HG03575 (cell line): Measurements from ENCODE around the gene CCL3.
"Not testable (repeated sequence)": the region's sequence is repeated elsewhere in the genome, so short reads cannot be mapped to it uniquely, and the experiment has no call there.

Experiments used
- ATAC-seq: cut with Tn5 transposase; IDR thresholded peaks from one replicate; pipeline ENCODE4 v1.9.1; 2021; ENCODE audit not compliant: unreplicated experiment, insufficient number of reproducible peaks, low FRiP score; ENCODE audit errors: extremely low read depth

The CCL3 gene

DNA sequence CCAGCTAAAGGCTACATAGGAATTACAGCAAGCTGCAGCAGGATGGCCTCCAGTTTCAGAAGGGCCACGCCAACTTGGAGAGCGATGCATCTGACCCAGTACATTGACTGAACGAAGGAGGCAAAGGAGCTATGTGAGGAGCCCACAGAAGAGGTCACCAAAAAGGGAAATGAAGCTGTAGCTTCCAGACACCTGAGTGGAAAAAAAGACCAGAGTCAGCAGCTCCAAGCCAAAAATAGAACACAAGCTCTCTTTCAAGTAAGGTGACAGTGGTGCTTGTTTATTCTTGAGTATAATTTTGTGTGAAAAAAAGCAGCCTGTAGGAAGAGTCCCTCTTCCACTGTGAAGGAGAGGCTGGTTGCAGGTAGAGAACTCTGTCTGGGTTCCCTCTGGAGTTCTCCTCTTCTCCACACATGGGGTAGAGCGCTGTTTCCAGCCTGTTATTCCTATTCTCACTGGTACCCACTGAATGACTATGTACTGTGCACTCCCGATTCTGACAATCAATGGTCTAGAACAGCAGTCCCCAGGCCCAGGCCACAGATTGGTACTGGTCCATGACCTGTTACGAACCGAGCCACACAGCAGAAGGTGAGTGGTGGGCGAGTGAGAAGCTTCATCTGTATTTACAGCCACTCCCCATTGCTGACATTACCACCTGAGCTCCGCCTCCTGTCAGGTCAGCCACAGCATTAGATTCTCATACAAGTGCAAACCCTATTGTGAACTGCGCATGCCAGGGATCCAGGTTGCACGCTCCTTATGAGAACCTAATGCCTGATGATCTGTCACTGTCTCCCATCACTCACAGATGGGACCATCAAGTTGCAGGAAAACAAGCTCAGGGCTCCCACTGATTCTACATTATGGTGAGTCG, 28.8 kb upstream of the CCL3 start:
- ATAC-seq, result no peak

- no peak for ATAC-seq
These were observed 27.8 kb upstream of the CCL3 start for GRCh38 chr17:36117505-36118382.

GRCh38 chr17:36115649-36115977, 25.7 kb upstream of the CCL3 start:
- not testable (repeated sequence) for ATAC-seq

DNA sequence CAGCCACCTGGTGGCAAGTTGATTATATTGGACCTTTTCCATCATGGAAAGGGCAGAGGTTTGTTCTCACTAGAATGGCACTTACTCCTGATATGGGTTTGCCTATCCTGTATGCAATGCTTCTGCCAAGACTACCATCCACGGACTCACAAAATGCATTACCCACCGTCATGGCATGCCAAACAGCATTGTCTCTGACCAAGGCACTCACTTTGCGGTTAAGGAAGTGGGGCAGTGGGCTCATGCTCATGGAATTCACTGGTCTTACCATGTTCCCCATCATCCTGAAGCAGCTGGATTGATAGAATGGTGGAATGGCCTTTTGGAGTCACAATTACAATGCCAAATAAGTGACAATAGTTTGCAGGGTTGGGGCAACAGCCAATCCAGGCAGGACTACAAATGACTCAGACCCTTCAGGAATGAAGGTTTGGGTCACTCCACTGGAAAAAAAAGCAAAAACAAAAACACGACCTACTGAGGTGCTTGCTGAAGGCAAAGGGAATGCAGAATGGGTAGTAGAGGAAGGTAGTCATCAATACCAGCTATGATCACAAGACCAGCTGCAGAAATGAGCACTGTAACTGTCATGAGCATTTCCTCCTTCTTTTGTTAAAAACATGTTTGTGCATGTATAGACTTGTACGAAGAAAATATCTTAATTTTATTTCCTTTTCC, 25.2 kb upstream of the CCL3 start:
- not testable (repeated sequence) for ATAC-seq

DNA sequence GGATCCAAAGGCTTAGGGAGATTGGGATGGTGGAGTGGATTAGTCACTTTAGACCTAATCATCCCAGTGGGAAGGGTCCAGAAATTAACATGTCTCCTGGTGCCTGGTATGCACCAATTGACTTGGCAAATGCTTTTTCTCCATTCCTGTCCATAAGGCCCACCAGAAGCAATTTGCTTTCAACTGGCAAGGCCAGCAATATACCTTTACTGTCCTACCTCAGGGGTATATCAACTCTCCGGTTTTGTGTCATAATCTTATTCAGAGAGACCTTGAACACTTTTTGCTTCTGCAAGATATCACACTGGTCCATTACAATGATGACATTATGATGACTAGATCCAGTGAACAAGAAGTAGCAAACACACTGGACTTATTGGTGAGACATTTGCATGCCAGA, 23.2 kb upstream of the CCL3 start:
- ATAC-seq, result not testable (repeated sequence)

- ATAC-seq, result no peak
These were observed 22.6 kb upstream of the CCL3 start for GRCh38 chr17:36112572-36112971.

GRCh38 chr17:36111068-36111490, 21.1 kb upstream of the CCL3 start:
- ATAC-seq, result no peak

DNA sequence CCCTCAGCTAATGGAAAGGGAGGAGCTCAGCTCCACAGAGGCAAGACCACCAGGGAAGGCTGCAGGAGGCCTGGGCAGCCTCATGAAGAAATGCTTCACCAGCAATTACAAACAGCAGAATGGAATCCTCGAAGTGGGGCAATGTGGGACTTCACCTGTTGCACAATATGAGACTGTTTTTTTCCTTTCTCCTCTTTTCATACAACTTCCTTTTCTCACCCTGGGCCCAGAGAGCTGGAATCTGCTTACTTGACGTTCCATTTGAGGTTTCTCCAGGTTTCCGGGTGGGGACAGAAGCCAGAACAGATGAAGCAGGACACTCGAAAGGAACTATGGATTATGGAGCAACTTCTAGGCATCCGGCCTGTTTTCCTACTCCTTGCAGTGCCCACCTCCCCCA, 18.3 kb upstream of the CCL3 start:
- not testable (repeated sequence) for ATAC-seq

DNA sequence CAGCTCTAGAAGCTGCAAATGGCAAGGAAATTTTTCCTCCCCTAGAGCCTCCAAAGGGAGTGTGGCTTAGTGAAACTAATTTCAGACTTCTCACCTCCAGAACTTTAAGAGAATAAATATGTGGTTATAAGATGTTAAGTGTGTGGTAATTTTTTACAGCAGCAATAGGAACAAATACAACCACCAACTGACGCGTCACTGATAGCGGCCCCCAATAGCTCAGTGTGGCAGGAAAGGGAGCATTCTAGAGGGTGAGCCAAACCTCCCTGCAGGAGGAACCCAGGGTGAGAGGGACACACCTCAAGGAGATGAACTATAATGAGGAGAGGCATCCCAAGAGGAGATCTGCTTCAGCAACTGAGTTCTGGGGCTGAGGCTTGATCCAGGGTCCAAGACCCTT, 17.7 kb upstream of the CCL3 start:
- ATAC-seq, result no peak

DNA sequence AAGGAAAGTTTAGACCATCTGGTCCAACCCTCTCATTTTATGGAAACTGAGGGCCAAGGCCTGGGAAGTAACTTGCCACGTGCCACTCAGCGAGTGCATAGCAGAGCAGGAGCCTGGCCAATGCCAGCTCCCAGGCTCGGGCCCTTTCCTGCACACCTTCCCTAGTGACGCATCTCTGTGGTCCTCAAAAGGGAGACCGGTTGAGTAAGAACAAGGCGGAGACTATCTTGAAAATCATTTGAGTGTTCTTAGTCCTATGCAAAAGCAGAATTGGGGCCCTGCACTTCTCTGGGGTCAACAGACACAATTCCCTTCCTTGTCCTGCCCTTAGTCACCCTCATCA, 16.5 kb upstream of the CCL3 start:
- ATAC-seq, result no peak

- ATAC-seq, result no peak
These were observed 16.0 kb upstream of the CCL3 start for GRCh38 chr17:36105781-36106492.

GRCh38 chr17:36104701-36105181, 14.8 kb upstream of the CCL3 start:
- no peak for ATAC-seq

- ATAC-seq, result not testable (repeated sequence)
These were observed 14.3 kb upstream of the CCL3 start for GRCh38 chr17:36104246-36104645.

- not testable (repeated sequence) for ATAC-seq
These were observed 13.5 kb upstream of the CCL3 start, which contains the start of gene CCL4 for GRCh38 chr17:36103401-36103975. Gene CCL4, plus strand, starts transcription at chr17:36103827. Its CDS starts 79 bp downstream, at chr17:36103906.

- not testable (repeated sequence) for ATAC-seq
These were observed 9.1 kb upstream of the CCL3 start for GRCh38 chr17:36099004-36099403.

DNA sequence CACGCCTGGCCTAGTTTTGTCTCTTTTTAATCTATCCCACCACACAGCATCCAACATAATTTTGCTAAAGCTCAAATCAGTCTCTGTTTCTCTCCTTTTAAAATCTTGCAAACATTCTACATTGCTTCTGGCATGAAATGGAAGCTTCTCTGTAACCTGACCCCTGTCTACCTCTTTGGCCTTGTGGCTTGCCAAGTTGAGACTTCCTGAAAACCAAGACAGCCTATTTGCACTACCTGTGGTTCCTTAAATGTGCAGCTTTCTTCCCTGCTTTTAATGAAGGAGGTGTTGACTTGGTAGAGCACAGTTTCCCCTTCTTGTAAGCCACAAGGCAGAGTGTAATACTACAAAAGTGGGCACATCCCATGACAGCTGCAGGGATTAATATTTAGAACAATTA, 6.0 kb upstream of the CCL3 start:
- ATAC-seq, result no peak

- ATAC-seq, result no peak
These were observed 4.8 kb upstream of the CCL3 start for GRCh38 chr17:36094746-36095145.

DNA sequence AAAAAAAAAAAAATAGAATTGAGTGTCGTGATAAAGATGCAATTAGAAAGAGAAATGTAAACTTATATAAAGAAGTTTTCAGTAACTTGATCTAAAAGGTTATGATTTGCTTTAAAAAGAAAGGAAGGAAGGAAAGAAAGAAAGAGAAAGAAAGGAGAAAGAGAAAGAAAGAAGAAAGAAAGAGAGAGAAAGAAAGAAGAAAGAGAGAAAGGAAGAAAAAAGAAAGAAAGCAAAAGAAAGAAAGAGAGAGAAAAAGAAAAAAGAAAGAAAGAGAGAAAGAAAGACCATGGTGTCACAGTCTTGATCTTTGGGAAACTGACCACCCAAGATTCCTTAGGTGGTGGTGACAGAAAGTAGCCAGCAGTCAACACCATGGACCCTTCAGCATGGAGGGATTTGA, 4.3 kb upstream of the CCL3 start:
- ATAC-seq, result no peak
